Neural cell (in vitro differentiated cells): ENCODE results near the gene RNF213.

Experiments used
- RAD21 ChIP-seq: fragments of 450-650 bp; conservative IDR thresholded peaks from 2 replicates; pipeline ENCODE4 v1.6.1; 2014; ENCODE audit warnings: antibody characterized with exemption, mild to moderate bottlenecking, moderate library complexity
- SMC3 ChIP-seq: fragments of 450-650 bp; conservative IDR thresholded peaks from 2 replicates; pipeline ENCODE4 v1.6.1; 2014; ENCODE audit warnings: antibody characterized with exemption, mild to moderate bottlenecking, moderate library complexity; ENCODE audit not compliant: poor library complexity
- TF ChIP-seq, protein P1 (sequence below): fragments of 450-650 bp; IDR thresholded peaks from 2 replicates; pipeline ENCODE4 v1.5.1; 2014; ENCODE audit warnings: antibody characterized with exemption, mild to moderate bottlenecking, moderate library complexity; ENCODE audit not compliant: poor library complexity, severe bottlenecking

- TF ChIP-seq, protein P1, sequence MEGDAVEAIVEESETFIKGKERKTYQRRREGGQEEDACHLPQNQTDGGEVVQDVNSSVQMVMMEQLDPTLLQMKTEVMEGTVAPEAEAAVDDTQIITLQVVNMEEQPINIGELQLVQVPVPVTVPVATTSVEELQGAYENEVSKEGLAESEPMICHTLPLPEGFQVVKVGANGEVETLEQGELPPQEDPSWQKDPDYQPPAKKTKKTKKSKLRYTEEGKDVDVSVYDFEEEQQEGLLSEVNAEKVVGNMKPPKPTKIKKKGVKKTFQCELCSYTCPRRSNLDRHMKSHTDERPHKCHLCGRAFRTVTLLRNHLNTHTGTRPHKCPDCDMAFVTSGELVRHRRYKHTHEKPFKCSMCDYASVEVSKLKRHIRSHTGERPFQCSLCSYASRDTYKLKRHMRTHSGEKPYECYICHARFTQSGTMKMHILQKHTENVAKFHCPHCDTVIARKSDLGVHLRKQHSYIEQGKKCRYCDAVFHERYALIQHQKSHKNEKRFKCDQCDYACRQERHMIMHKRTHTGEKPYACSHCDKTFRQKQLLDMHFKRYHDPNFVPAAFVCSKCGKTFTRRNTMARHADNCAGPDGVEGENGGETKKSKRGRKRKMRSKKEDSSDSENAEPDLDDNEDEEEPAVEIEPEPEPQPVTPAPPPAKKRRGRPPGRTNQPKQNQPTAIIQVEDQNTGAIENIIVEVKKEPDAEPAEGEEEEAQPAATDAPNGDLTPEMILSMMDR: no peak
- TF ChIP-seq RAD21: no peak
- no peak for TF ChIP-seq SMC3
Observed at GRCh38 chr17:80214878-80215210, 45.8 kb upstream of the RNF213 start.
